ENCODE data around the gene NHLRC2.
"Not testable (repeated sequence)": the region's sequence is repeated elsewhere in the genome, so short reads cannot be mapped to it uniquely, and the experiment has no call there.

NHLRC2 gene

GRCh38 chr10:113854013-113854760 lies at the start of gene NHLRC2, which contains the start of gene DCLRE1A:
Gene NHLRC2, plus strand, starts transcription at chr10:113854661. Its CDS starts 212 bp downstream, at chr10:113854873.
Gene DCLRE1A, minus strand, starts transcription at chr10:113854082. Its CDS starts 900 bp downstream, at chr10:113853182.
- peak; percentile 85 for DNase-seq

GRCh38 chr10:113806503-113806902 lies 48.0 kb upstream of the NHLRC2 start:
- no peak for DNase-seq

GRCh38 chr10:113808168-113808567 lies 46.3 kb upstream of the NHLRC2 start:
- DNase-seq, result no peak

GRCh38 chr10:113814700-113815099 lies 39.8 kb upstream of the NHLRC2 start:
- DNase-seq, result not testable (repeated sequence)

- DNase-seq, result no peak
Measured at GRCh38 chr10:113819989-113820388, 34.5 kb upstream of the NHLRC2 start.

- DNase-seq, result no peak
Measured at GRCh38 chr10:113820507-113820906, 34.0 kb upstream of the NHLRC2 start.

GRCh38 chr10:113821306-113821705 lies 33.2 kb upstream of the NHLRC2 start:
- not testable (repeated sequence) for DNase-seq

GRCh38 chr10:113822174-113822573 lies 32.3 kb upstream of the NHLRC2 start:
- no peak for DNase-seq

GRCh38 chr10:113823389-113823788 lies 31.1 kb upstream of the NHLRC2 start:
- no peak for DNase-seq

- no peak for DNase-seq
Measured at GRCh38 chr10:113825791-113826190, 28.7 kb upstream of the NHLRC2 start.

- not testable (repeated sequence) for DNase-seq
Measured at GRCh38 chr10:113828567-113828966, 25.9 kb upstream of the NHLRC2 start.

GRCh38 chr10:113842171-113842570 lies 12.3 kb upstream of the NHLRC2 start:
- DNase-seq, result no peak

GRCh38 chr10:113843972-113844485 lies 10.4 kb upstream of the NHLRC2 start:
- DNase-seq, result no peak

GRCh38 chr10:113846036-113846435 lies 8.4 kb upstream of the NHLRC2 start:
- DNase-seq, result no peak

- DNase-seq, result no peak
Measured at GRCh38 chr10:113849140-113849803, 5.2 kb upstream of the NHLRC2 start.

- no peak for DNase-seq
Measured at GRCh38 chr10:113849946-113850345, 4.5 kb upstream of the NHLRC2 start.

GRCh38 chr10:113853578-113854012 lies 866 bp upstream of the NHLRC2 start:
- peak; percentile 7 for DNase-seq

- no peak for DNase-seq
Measured at GRCh38 chr10:113854761-113855588, 514 bp downstream of the NHLRC2 start.

GRCh38 chr10:113856563-113856962 lies 2.1 kb downstream of the NHLRC2 start:
- no peak for DNase-seq

- DNase-seq, result no peak
Measured at GRCh38 chr10:113857210-113857609, 2.7 kb downstream of the NHLRC2 start.

- peak; percentile 18 for DNase-seq
Measured at GRCh38 chr10:113858541-113858940, 4.1 kb downstream of the NHLRC2 start.

GRCh38 chr10:113859261-113859660 lies 4.8 kb downstream of the NHLRC2 start:
- DNase-seq, result no peak

GRCh38 chr10:113865901-113866300 lies 11.4 kb downstream of the NHLRC2 start:
- DNase-seq, result no peak
